ENCODE results near the gene UBASH3A.

UBASH3A gene

GRCh38 chr21:42375506-42375905 is 28.2 kb upstream of the UBASH3A start:
- TF ChIP-seq, protein P1, sequence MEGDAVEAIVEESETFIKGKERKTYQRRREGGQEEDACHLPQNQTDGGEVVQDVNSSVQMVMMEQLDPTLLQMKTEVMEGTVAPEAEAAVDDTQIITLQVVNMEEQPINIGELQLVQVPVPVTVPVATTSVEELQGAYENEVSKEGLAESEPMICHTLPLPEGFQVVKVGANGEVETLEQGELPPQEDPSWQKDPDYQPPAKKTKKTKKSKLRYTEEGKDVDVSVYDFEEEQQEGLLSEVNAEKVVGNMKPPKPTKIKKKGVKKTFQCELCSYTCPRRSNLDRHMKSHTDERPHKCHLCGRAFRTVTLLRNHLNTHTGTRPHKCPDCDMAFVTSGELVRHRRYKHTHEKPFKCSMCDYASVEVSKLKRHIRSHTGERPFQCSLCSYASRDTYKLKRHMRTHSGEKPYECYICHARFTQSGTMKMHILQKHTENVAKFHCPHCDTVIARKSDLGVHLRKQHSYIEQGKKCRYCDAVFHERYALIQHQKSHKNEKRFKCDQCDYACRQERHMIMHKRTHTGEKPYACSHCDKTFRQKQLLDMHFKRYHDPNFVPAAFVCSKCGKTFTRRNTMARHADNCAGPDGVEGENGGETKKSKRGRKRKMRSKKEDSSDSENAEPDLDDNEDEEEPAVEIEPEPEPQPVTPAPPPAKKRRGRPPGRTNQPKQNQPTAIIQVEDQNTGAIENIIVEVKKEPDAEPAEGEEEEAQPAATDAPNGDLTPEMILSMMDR (IDR thresholded peaks at IDR 0.05) = no peak
- Histone ChIP-seq H3K4me1 (no peaks in the 10 kb centered on the region), H3K36me3 (no peaks in the 10 kb centered on the region), H3K4me3 (no peak overlapping the region), H3K27me3 (peaks cover 0 to 49% of the 10 kb centered on the region in 2 donors), H3K27ac (no peak overlapping the region), H3K9me3 (no peaks in the 10 kb centered on the region)
- intact Hi-C loops (cut with DNase I; ENCODE audit: low total_unique reads) = no loop called here
- no peak for DNase-seq

- Histone ChIP-seq H3K4me3 (no peak overlapping the region), H3K27ac (no peak overlapping the region), H3K9me3 (peaks cover 0 to under 1% (median 0%) of the 10 kb centered on the region in 3 donors), H3K27me3 (peaks cover 0 to 46% of the 10 kb centered on the region in 2 donors), H3K36me3 (no peaks in the 10 kb centered on the region), H3K4me1 (no peaks in the 10 kb centered on the region)
- TF ChIP-seq, protein P1 (IDR thresholded peaks at IDR 0.05) = no peak
- intact Hi-C loops (cut with DNase I; ENCODE audit: low total_unique reads) = no loop called here
- no peak for DNase-seq
Observed at GRCh38 chr21:42375966-42376337, 27.8 kb upstream of the UBASH3A start.

GRCh38 chr21:42376338-42376982 is 27.2 kb upstream of the UBASH3A start:
- no peak for DNase-seq

DNA sequence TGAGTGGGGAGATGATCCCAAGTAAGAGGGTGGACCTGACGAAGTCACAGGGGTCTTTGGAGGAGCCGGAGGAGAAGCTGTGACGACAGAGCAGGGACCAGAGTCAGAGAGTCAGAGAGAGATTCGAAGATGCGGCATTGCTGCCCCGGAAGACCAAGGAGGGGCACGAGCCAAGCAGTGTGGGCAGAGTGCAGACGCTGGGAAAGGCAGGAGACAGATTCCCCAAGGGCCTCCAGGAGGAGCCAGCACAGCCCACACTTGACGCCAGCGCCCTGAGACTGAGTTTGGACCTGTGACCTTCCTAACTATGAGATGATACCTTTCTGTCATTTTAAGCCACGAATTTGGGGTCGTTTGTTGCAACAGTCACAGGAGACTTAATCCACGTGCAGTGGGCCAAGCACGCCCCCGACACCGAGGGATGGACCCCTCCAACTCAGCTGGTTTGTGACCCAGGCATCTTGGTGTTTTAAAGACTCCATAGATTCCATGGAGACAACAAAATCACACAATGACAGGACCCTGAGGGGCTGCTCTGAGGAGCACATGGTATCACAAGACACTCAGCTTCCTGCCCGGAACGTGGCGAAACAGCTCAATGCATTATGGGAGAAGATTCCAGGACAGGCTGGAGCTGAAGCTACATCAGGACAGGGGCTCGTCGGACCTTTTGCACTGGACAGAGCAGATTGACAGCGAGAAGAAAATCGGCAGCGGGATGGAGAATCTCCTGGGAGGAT is 26.3 kb upstream of the UBASH3A start:
- no peak overlapping the region for H3K4me3 ChIP-seq
- TF ChIP-seq, protein P1 (IDR thresholded peaks at IDR 0.05) = no peak
- no peaks in the 10 kb centered on the region for H3K4me1 ChIP-seq
- peaks cover 0 to 15% (median 12%) of the 10 kb centered on the region in 3 donors for H3K9me3 ChIP-seq
- peaks cover 0 to 44% of the 10 kb centered on the region in 2 donors for H3K27me3 ChIP-seq
- no peaks in the 10 kb centered on the region for H3K36me3 ChIP-seq
- DNase-seq = peak in 1 of 2 donors; percentile 40
- intact Hi-C loops (cut with DNase I; ENCODE audit: low total_unique reads) = no loop called here
- no peak overlapping the region for H3K27ac ChIP-seq

More at GRCh38 chr21:42376338-42376982, 27.2 kb upstream of the UBASH3A start:
- H3K27ac ChIP-seq = no peak overlapping the region
- peaks cover 0 to 6% (median 3%) of the 10 kb centered on the region in 3 donors for H3K9me3 ChIP-seq
- TF ChIP-seq, protein P1 (IDR thresholded peaks at IDR 0.05) = no peak
- no peak overlapping the region for H3K4me3 ChIP-seq
- no peaks in the 10 kb centered on the region for H3K4me1 ChIP-seq
- intact Hi-C loops (cut with DNase I; ENCODE audit: low total_unique reads) = no loop called here
- H3K36me3 ChIP-seq = no peaks in the 10 kb centered on the region
- H3K27me3 ChIP-seq = peaks cover 0 to 44% of the 10 kb centered on the region in 2 donors

DNA sequence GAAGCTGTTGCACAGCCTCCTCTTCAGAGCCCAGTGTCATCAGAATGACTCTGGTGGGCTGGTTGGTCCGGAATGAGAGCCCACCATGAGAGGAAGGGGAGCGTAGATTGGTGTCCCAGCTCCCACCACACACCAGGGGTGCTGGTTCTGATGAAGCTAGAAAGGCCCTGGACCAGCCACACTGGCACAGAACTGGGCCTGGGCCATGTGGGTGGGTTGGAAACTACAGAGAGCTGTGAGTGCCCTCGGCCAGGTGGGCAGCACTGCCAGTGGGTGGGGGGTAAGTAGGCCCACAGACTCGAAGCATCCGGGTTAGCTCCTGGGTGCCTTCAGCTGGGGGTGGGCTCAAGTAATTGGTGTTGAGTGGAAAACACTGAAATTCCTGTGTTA is 25.8 kb upstream of the UBASH3A start:
- DNase-seq = peak in 1 of 2 donors; percentile 38

More for the DNA sequence above, 25.8 kb upstream of the UBASH3A start:
- TF ChIP-seq, protein P1 (IDR thresholded peaks at IDR 0.05) = no peak
- Histone ChIP-seq H3K27ac (no peak overlapping the region), H3K27me3 (peaks cover 0 to 44% of the 10 kb centered on the region in 2 donors), H3K36me3 (no peaks in the 10 kb centered on the region), H3K9me3 (peaks cover 0 to 16% (median 15%) of the 10 kb centered on the region in 3 donors), H3K4me3 (no peak overlapping the region), H3K4me1 (no peaks in the 10 kb centered on the region)
- intact Hi-C loops (cut with DNase I; ENCODE audit: low total_unique reads) = no loop called here
